GM12878 (cell line): ENCODE results near the gene LAMB1. TPM values are rescaled to one million over a fixed set of nuclear protein-coding genes. Genes with fewer than 3 reads are reported as not detected.

ENCODE experiments used
- ATAC-seq: fragments of 200-7000 bp; cut with Tn5 transposase; 3 replicates; pipeline ENCODE4 v1.9.1; 2020; ENCODE audit warnings: mild to moderate bottlenecking, moderate library complexity
- BruUV-seq: library from RNA; stranded (reverse); fragments of 400-500 nt; replicated peaks from 2 replicates; lab custom pipeline; 2021; lab: Mats Ljungman, UMichigan
- CTCF ChIA-PET: fragments of 300-600 bp; sonication (Branson Sonifier 250); formaldehyde crosslinking; extraction: SDS; loops from one replicate; lab custom pipeline; 2021; ENCODE audit warnings: inconsistent platforms; lab: Yijun Ruan, JAX
- POLR2A ChIA-PET: fragments of 350-600 bp; formaldehyde crosslinking; extraction: SDS; loops from one replicate; lab custom pipeline; 2021; ENCODE audit warnings: inconsistent platforms; lab: Charles Lee
- RAD21 ChIA-PET: fragments of 300-600 bp; sonication (Branson Sonifier 250); formaldehyde crosslinking; loops from one replicate; lab custom pipeline; 2023; ENCODE audit warnings: antibody characterized with exemption; ENCODE audit not compliant: unreplicated experiment; lab: Charles Lee
- SMC1A ChIA-PET: fragments of 300-600 bp; sonication (Branson Sonifier 250); formaldehyde crosslinking; loops from one replicate; lab custom pipeline; 2023; ENCODE audit not compliant: unreplicated experiment, uncharacterized antibody; lab: Charles Lee
- DNase-seq: peaks from one replicate; pipeline ENCODE4 v3.0.0-alpha.2; 2011; ENCODE audit warnings: low read depth, low spot score
- FAIRE-seq: peaks from 3 replicates; lab custom pipeline; 2011; peaks lifted over from hg19 to GRCh38; lab: Jason Lieb, UNC
- H2AFZ ChIP-seq: 2 replicates; pipeline ENCODE4 v1.6.0; 2011; ENCODE audit warnings: low read depth, low read length, control low read depth; ENCODE audit not compliant: control insufficient read depth
- H3K27ac ChIP-seq: 2 replicates; pipeline ENCODE4 v1.5.1; 2011; ENCODE audit warnings: control low read depth; ENCODE audit not compliant: control insufficient read depth, insufficient read depth
- H3K27me3 ChIP-seq, 2 experiments: replicated peaks in 1 of 2; 2 replicates each; pipeline versions ENCODE4 v1.6.0 to v1.6.1; 2011; ENCODE audit warnings: low read length in 1 of 2; ENCODE audit not compliant: control insufficient read depth in 2 of 2, insufficient read depth in 2 of 2
- H3K36me3 ChIP-seq, 2 experiments: 2 replicates each; pipeline ENCODE4 v1.5.1; 2011; ENCODE audit warnings: low read length in 1 of 2; ENCODE audit not compliant: control insufficient read depth in 2 of 2, insufficient read depth in 2 of 2
- H3K4me1 ChIP-seq: 2 replicates; pipeline ENCODE4 v1.6.1; 2011; ENCODE audit warnings: mild to moderate bottlenecking, low read length, moderate library complexity, mixed read lengths; ENCODE audit not compliant: control insufficient read depth, insufficient read depth
- H3K4me2 ChIP-seq: 2 replicates; pipeline ENCODE4 v1.6.0; 2011; ENCODE audit warnings: control low read depth; ENCODE audit not compliant: control insufficient read depth, insufficient read depth
- H3K4me3 ChIP-seq: fragments of 200-600 bp; sonication (generic); 2 replicates; pipeline ENCODE4 v1.5.1; 2016
- H3K79me2 ChIP-seq: 2 replicates; pipeline ENCODE4 v1.6.0; 2011; ENCODE audit warnings: low read length; ENCODE audit not compliant: control insufficient read depth, insufficient read depth
- H3K9ac ChIP-seq: 2 replicates; pipeline ENCODE4 v1.8.0; 2011; ENCODE audit warnings: low read length, control low read depth, mixed read lengths; ENCODE audit not compliant: control insufficient read depth, insufficient read depth
- H3K9me3 ChIP-seq: replicated peaks from 3 replicates; pipeline ENCODE4 v1.5.1; 2011; ENCODE audit warnings: mild to moderate bottlenecking, low read length; ENCODE audit not compliant: control insufficient read depth, insufficient read depth
- H4K20me1 ChIP-seq: 2 replicates; pipeline ENCODE4 v1.6.0; 2011; ENCODE audit not compliant: control insufficient read depth, insufficient read depth
- ASH2L ChIP-seq: fragments of 300-600, 200-600 bp; sonication (generic); IDR thresholded peaks from 2 replicates; pipeline ENCODE4 v1.6.1; 2017; ENCODE audit warnings: low read depth, mild to moderate bottlenecking, borderline replicate concordance
- BHLHE40 ChIP-seq, 2 experiments: fragments of 450-650 bp in 1 of 2; IDR thresholded peaks; 2 replicates each; pipeline ENCODE4 v1.6.1; 2011 to 2017; ENCODE audit warnings: low read depth in 2 of 2, borderline replicate concordance in 1 of 2, improper control_type of control experiment in 1 of 2, low read length in 1 of 2, mild to moderate bottlenecking in 1 of 2
- CTCF ChIP-seq, 3 experiments: IDR thresholded peaks in 2 of 3; conservative IDR thresholded peaks in 1 of 3; 2 replicates each; pipeline ENCODE4 v1.5.1; 2011; ENCODE audit warnings: low read depth in 3 of 3, low read length in 3 of 3, mild to moderate bottlenecking in 3 of 3, control low read depth in 2 of 3, moderate library complexity in 2 of 3, inconsistent platforms in 1 of 3, mixed read lengths in 1 of 3; ENCODE audit not compliant: control insufficient read depth in 2 of 3, insufficient read depth in 1 of 3; ENCODE audit errors: extremely low read depth in 1 of 3
- E2F4 ChIP-seq: IDR thresholded peaks from 2 replicates; pipeline ENCODE4 v1.6.1; 2012; ENCODE audit warnings: low read depth, low read length, improper control_type of control experiment
- E2F8 ChIP-seq: fragments of 450-650 bp; IDR thresholded peaks from 2 replicates; pipeline ENCODE4 v1.6.1; 2018; ENCODE audit warnings: mild to moderate bottlenecking, low read depth, moderate library complexity; ENCODE audit not compliant: partially characterized antibody
- MEF2B ChIP-seq: fragments of 450-650 bp; IDR thresholded peaks from 2 replicates; pipeline ENCODE4 v1.6.1; 2018; ENCODE audit warnings: mild to moderate bottlenecking, moderate library complexity; ENCODE audit not compliant: partially characterized antibody, poor library complexity, severe bottlenecking
- MTA3 ChIP-seq: IDR thresholded peaks from 2 replicates; pipeline ENCODE4 v1.6.1; 2012; ENCODE audit warnings: low read length, inconsistent platforms, borderline replicate concordance
- PAX8 ChIP-seq: fragments of 450-650 bp; IDR thresholded peaks from 2 replicates; pipeline ENCODE4 v1.6.1; 2017; ENCODE audit warnings: mild to moderate bottlenecking, moderate library complexity
- RB1 ChIP-seq: fragments of 450-650 bp; formaldehyde crosslinking; IDR thresholded peaks from 2 replicates; pipeline ENCODE4 v1.6.1; 2017; ENCODE audit warnings: mild to moderate bottlenecking, borderline replicate concordance
- RBBP5 ChIP-seq: fragments of 200-600 bp; sonication (generic); conservative IDR thresholded peaks from 2 replicates; pipeline ENCODE4 v1.6.1; 2016
- RELA ChIP-seq: fragments of 450-650 bp; IDR thresholded peaks from 2 replicates; pipeline ENCODE4 v1.8.0; 2014; ENCODE audit warnings: borderline replicate concordance; ENCODE audit not compliant: partially characterized antibody
- RFX5 ChIP-seq: IDR thresholded peaks from 2 replicates; pipeline ENCODE4 v1.6.1; 2011; ENCODE audit warnings: low read depth, low read length, improper control_type of control experiment
- SREBF2 ChIP-seq: IDR thresholded peaks from 2 replicates; pipeline ENCODE4 v1.6.1; 2012; ENCODE audit warnings: mild to moderate bottlenecking, low read length
- SUZ12 ChIP-seq: fragments of 200-600 bp; sonication (generic); IDR thresholded peaks from one replicate; pipeline ENCODE4 v1.6.1; 2018; ENCODE audit warnings: antibody characterized with exemption, mild to moderate bottlenecking; ENCODE audit not compliant: unreplicated experiment
- USF2 ChIP-seq: IDR thresholded peaks from 2 replicates; pipeline ENCODE4 v1.6.1; 2011; ENCODE audit warnings: low read depth, low read length, improper control_type of control experiment, borderline replicate concordance
- ZBED1 ChIP-seq: IDR thresholded peaks from 2 replicates; pipeline ENCODE4 v1.6.1; 2016; ENCODE audit warnings: borderline replicate concordance
- WGBS: methylation state at CpG from one replicate; pipeline ENCODE4 v1.1.6; 2016; ENCODE audit warnings: low lambda C conversion rate; ENCODE audit not compliant: insufficient replicate concordance, insufficient coverage; ENCODE audit errors: missing lambda C conversion rate; 5-methylcytosine and 5-hydroxymethylcytosine counted together
- in situ Hi-C: fragments of 300-500 bp; cut with MboI; formaldehyde crosslinking; loops from 9 replicates; pipeline ENCODE4 v1.14.3; 2018; ENCODE audit warnings: mixed read lengths
- intact Hi-C: fragments of 100-400 bp; cut with micrococcal nuclease; formaldehyde crosslinking; loops from one replicate; pipeline ENCODE4 v1.14.2; 2022; ENCODE audit not compliant: unreplicated experiment
- polyA plus RNA-seq, 11 experiments: library from polyadenylated mRNA; depleted of rRNA in 4 of 11; unstranded in 6 of 11; stranded (reverse) in 5 of 11; fragments of >200 nt; fragmentation: Nextera tagmentation in 4 of 11; fragmentation: Illumina TruSeq in 1 of 11; extraction: Ambion mirVana in 4 of 11; extraction: Trizol in 1 of 11; gene quantifications; 1 replicate in 1 of 11; 2 replicates in 10 of 11; pipeline versions ENCODE4 v1.2.1 to v1.2.3, GENCODE V29; 2011 to 2016; ENCODE audit warnings: inconsistent platforms in 2 of 11, missing spikeins in 2 of 11, low read depth in 1 of 11
- total RNA-seq, 4 experiments: library from RNA; depleted of rRNA in 3 of 4; stranded (reverse); fragments of >200 nt in 3 of 4; fragmentation: Illumina TruSeq in 1 of 4; extraction: Trizol in 1 of 4; gene quantifications; 2 replicates each; pipeline versions ENCODE4 v1.2.1 to v1.2.3, GENCODE V29; 2013 to 2021

The LAMB1 gene
- total and polyA plus RNA-seq, 10 of the 15 experiments (the other 5 are each of a cell fraction or from before 2014, with no cell fraction given): 0.05 to 2.2 (median 1.2) TPM; not detected in 4

GRCh38 chr7:107936312-107936711, 66.6 kb downstream of the LAMB1 start:
- H3K27me3 ChIP-seq: no peaks in the 10 kb centered on the region
- FAIRE-seq (no peak), DNase-seq (no peak), ATAC-seq (no peak)
- no peaks in the 10 kb centered on the region for H3K79me2 ChIP-seq
- H3K9ac ChIP-seq: no peak overlapping the region
- H3K27ac ChIP-seq: no peak overlapping the region
- ChIA-PET POLR2A (no interaction called here), SMC1A (no interaction called here), RAD21 (no interaction called here), CTCF (interaction anchor here (0.7 kb wide), 1 partner anchor 170 kb away, joined by 3 read pairs; no protein-coding TSS in a partner anchor)
- no TSS peak for BruUV-seq
- in situ Hi-C loops (no loop called here), intact Hi-C loops (no loop called here)
- H4K20me1 ChIP-seq: no peaks in the 10 kb centered on the region
- WGBS: 100% methylated on average over 2 of the region's 2 CpGs
- H3K4me1 ChIP-seq: no peaks in the 10 kb centered on the region
- H3K36me3 ChIP-seq: peaks cover 0 to 3% of the 10 kb centered on the region in 2 experiments; a peak in 3 of 4 replicates
- H2AFZ ChIP-seq: no peak overlapping the region
- no peak overlapping the region for H3K4me3 ChIP-seq
- H3K9me3 ChIP-seq: no peaks in the 10 kb centered on the region
- no peak overlapping the region for H3K4me2 ChIP-seq
- no peak for TF ChIP-seq RB1
- TF ChIP-seq PAX8: no peak
- no peak for TF ChIP-seq MEF2B
- no peak for TF ChIP-seq SREBF2
- no peak for TF ChIP-seq ZBED1
- TF ChIP-seq BHLHE40 (IDR thresholded peaks at IDR 0.05; ENCODE audit: borderline replicate concordance in 1 of 2, low read depth in 2 of 2, low read length in 1 of 2): no peak
- no peak for TF ChIP-seq USF2
- TF ChIP-seq E2F8: no peak
- no peak for TF ChIP-seq MTA3
- no peak for TF ChIP-seq RELA
- no peak for TF ChIP-seq RFX5
- no peak for TF ChIP-seq RBBP5
- TF ChIP-seq CTCF (IDR thresholded peaks at IDR 0.05 in 2 of 3, conservative IDR thresholded peaks at IDR 0.05 in 1 of 3; ENCODE audit: control insufficient read depth in 2 of 3, extremely low read depth in 1 of 3, insufficient read depth in 1 of 3, low read depth in 3 of 3, low read length in 3 of 3): no peak
- TF ChIP-seq E2F4: no peak
- TF ChIP-seq SUZ12: no peak
- TF ChIP-seq ASH2L: no peak
